HepG2 (cell line): ENCODE data around the gene RFTN1. TPM values are rescaled to one million over a fixed set of nuclear protein-coding genes. Genes with fewer than 3 reads are reported as not detected.

Experiments
- ATAC-seq: fragments of 200-7000 bp; cut with Tn5 transposase; 3 replicates; pipeline ENCODE4 v1.9.1; 2020; ENCODE audit warnings: mild to moderate bottlenecking, moderate library complexity
- BruUV-seq: library from RNA; stranded (reverse); fragments of 400-500 nt; replicated peaks from 2 replicates; lab custom pipeline; 2021; lab: Mats Ljungman, UMichigan
- CTCF ChIA-PET: fragments of 300-600 bp; formaldehyde crosslinking; extraction: SDS; loops from one replicate; lab custom pipeline; 2021; ENCODE audit warnings: low total read pairs, inconsistent platforms, low intra/inter-chr PET ratio; lab: Yijun Ruan, JAX
- POLR2A ChIA-PET: fragments of 350-600 bp; sonication (Branson Sonifier 250); formaldehyde crosslinking; loops from one replicate; lab custom pipeline; 2020; ENCODE audit warnings: antibody characterized with exemption, inconsistent platforms; lab: Yijun Ruan, JAX
- DNase-seq: peaks from one replicate; pipeline ENCODE4 v3.0.0-alpha.2; 2015; ENCODE audit warnings: low spot score
- FAIRE-seq: peaks from 3 replicates; lab custom pipeline; 2011; peaks lifted over from hg19 to GRCh38; lab: Jason Lieb, UNC
- H2AFZ ChIP-seq: one replicate; pipeline ENCODE4 v1.6.1; 2011; ENCODE audit warnings: low read length, inconsistent platforms
- H3K27ac ChIP-seq: fragments of 300-600 bp; 3 replicates; pipeline ENCODE4 v1.8.0; 2011; ENCODE audit warnings: mixed run types, mild to moderate bottlenecking, mixed read lengths, low read length, inconsistent platforms; ENCODE audit not compliant: insufficient read depth; ENCODE audit errors: extremely low read length
- H3K27me3 ChIP-seq, 2 experiments: fragments of 200-600 bp in 1 of 2; 2 replicates in 1 of 2; 3 replicates in 1 of 2; pipeline versions ENCODE4 v1.6.0 to v1.8.0; 2011; ENCODE audit warnings: low read length in 2 of 2, mild to moderate bottlenecking in 2 of 2, moderate library complexity in 2 of 2, inconsistent platforms in 1 of 2; ENCODE audit not compliant: insufficient read depth in 2 of 2, control insufficient read depth in 1 of 2
- H3K36me3 ChIP-seq, 2 experiments: fragments of 200-600 bp in 1 of 2; replicated peaks in 1 of 2; 2 replicates in 1 of 2; 3 replicates in 1 of 2; pipeline versions ENCODE4 v1.5.1 to v1.8.0; 2011; ENCODE audit warnings: low read length in 2 of 2, inconsistent platforms in 1 of 2; ENCODE audit not compliant: insufficient read depth in 2 of 2, control insufficient read depth in 1 of 2
- H3K4me1 ChIP-seq: 2 replicates; pipeline ENCODE4 v1.5.1; 2012; ENCODE audit warnings: low read length, inconsistent platforms; ENCODE audit not compliant: insufficient read depth
- H3K4me2 ChIP-seq: 2 replicates; pipeline ENCODE4 v1.6.0; 2011; ENCODE audit warnings: low read depth, low read length, inconsistent platforms
- H3K4me3 ChIP-seq, 3 experiments: fragments of 200-600 bp in 1 of 3; sonication (generic), shearing (Covaris generic) in 1 of 3; replicated peaks in 1 of 3; 2 replicates each; pipeline ENCODE4 v1.5.1; 2011 to 2016; ENCODE audit warnings: low read length in 3 of 3, inconsistent platforms in 2 of 3, low read depth in 2 of 3, mild to moderate bottlenecking in 2 of 3, control low read depth in 1 of 3, mixed read lengths in 1 of 3; ENCODE audit not compliant: insufficient read depth in 1 of 3
- H3K79me2 ChIP-seq: one replicate; pipeline ENCODE4 v1.6.1; 2011; ENCODE audit warnings: low read length, inconsistent platforms; ENCODE audit not compliant: insufficient read depth
- H3K9ac ChIP-seq: 2 replicates; pipeline ENCODE4 v1.6.0; 2011; ENCODE audit warnings: mild to moderate bottlenecking, low read depth, low read length, inconsistent platforms; ENCODE audit not compliant: insufficient read depth
- H3K9me3 ChIP-seq: 2 replicates; pipeline ENCODE4 v1.5.1; 2012; ENCODE audit warnings: mild to moderate bottlenecking, low read length
- H4K20me1 ChIP-seq: 2 replicates; pipeline ENCODE4 v1.6.0; 2011; ENCODE audit warnings: inconsistent platforms, mild to moderate bottlenecking, low read length, moderate library complexity; ENCODE audit not compliant: insufficient read depth
- ATF6 ChIP-seq: sonication (generic); formaldehyde crosslinking; conservative IDR thresholded peaks from 2 replicates; pipeline ENCODE4 v1.4.0; 2020; ENCODE audit warnings: missing genetic modification reagents
- FOXO1 ChIP-seq: sonication (generic); formaldehyde crosslinking; IDR thresholded peaks from 2 replicates; pipeline ENCODE4 v1.4.0; 2020; ENCODE audit warnings: missing genetic modification reagents
- MED1 ChIP-seq: sonication (generic); formaldehyde crosslinking; IDR thresholded peaks from 2 replicates; pipeline ENCODE4 v1.4.0; 2020; ENCODE audit warnings: missing genetic modification reagents
- MIXL1 ChIP-seq: IDR thresholded peaks from 2 replicates; pipeline ENCODE4 v1.6.1; 2016
- USF2 ChIP-seq, 2 experiments: sonication (generic) in 1 of 2; formaldehyde crosslinking in 1 of 2; IDR thresholded peaks; 2 replicates each; pipeline versions ENCODE4 v1.5.1 to v1.6.1; 2011 to 2020; ENCODE audit warnings: borderline replicate concordance in 1 of 2, low read depth in 1 of 2, low read length in 1 of 2, mild to moderate bottlenecking in 1 of 2, missing genetic modification reagents in 1 of 2, moderate library complexity in 1 of 2
- ZBED4 ChIP-seq: sonication (generic); formaldehyde crosslinking; IDR thresholded peaks from 2 replicates; pipeline ENCODE4 v1.4.0; 2020; ENCODE audit warnings: missing genetic modification reagents, borderline replicate concordance
- ZBTB37 ChIP-seq: sonication (generic); formaldehyde crosslinking; IDR thresholded peaks from 2 replicates; pipeline ENCODE4 v1.4.0; 2020; ENCODE audit warnings: mild to moderate bottlenecking, missing genetic modification reagents
- ZFP41 ChIP-seq: sonication (generic); formaldehyde crosslinking; IDR thresholded peaks from 2 replicates; pipeline ENCODE4 v1.4.0; 2020; ENCODE audit warnings: mild to moderate bottlenecking, missing genetic modification reagents, borderline replicate concordance
- ZMAT3 ChIP-seq: sonication (generic); formaldehyde crosslinking; conservative IDR thresholded peaks from 2 replicates; pipeline ENCODE4 v1.7.0; 2021; ENCODE audit warnings: missing genetic modification reagents
- ZMYM4 ChIP-seq: sonication (generic); formaldehyde crosslinking; IDR thresholded peaks from 2 replicates; pipeline ENCODE4 v1.8.1; 2023; ENCODE audit warnings: mild to moderate bottlenecking, missing genetic modification reagents
- ZNF180 ChIP-seq: sonication (generic); formaldehyde crosslinking; IDR thresholded peaks from 2 replicates; pipeline ENCODE4 v1.4.0; 2020; ENCODE audit warnings: low read depth, missing genetic modification reagents, borderline replicate concordance
- ZNF282 ChIP-seq: fragments of 450-650 bp; IDR thresholded peaks from 2 replicates; pipeline ENCODE4 v1.6.1; 2018; ENCODE audit not compliant: partially characterized antibody
- ZNF598 ChIP-seq: sonication (generic); formaldehyde crosslinking; IDR thresholded peaks from 2 replicates; pipeline ENCODE4 v1.5.1; 2020; ENCODE audit warnings: mild to moderate bottlenecking, missing genetic modification reagents, borderline replicate concordance
- WGBS: methylation state at CpG from one replicate; pipeline ENCODE4 v1.1.6; 2017; ENCODE audit warnings: low lambda C conversion rate; 5-methylcytosine and 5-hydroxymethylcytosine counted together
- in situ Hi-C: cut with HindIII; loops from 2 replicates; pipeline ENCODE4 v1.10.0; 2017; ENCODE audit warnings: low pct_unique_long_range_greater_than_20kb; ENCODE audit not compliant: extremely low pct_ligation_motif_present
- intact Hi-C: fragments of 100-400 bp; cut with micrococcal nuclease; formaldehyde crosslinking; loops from one replicate; pipeline ENCODE4 v1.10.0; 2022; ENCODE audit not compliant: unreplicated experiment
- polyA plus RNA-seq, 8 experiments: library from polyadenylated mRNA; depleted of rRNA in 3 of 8; stranded (reverse) in 7 of 8; unstranded in 1 of 8; fragments of >200 nt; fragmentation: Illumina TruSeq in 4 of 8; extraction: Trizol in 4 of 8; gene quantifications; 2 replicates each; pipeline versions ENCODE4 v1.2.1 to v1.2.3, GENCODE V29; 2011 to 2016; ENCODE audit warnings: low read depth in 4 of 8, missing spikeins in 1 of 8, mixed read lengths in 1 of 8; ENCODE audit not compliant: insufficient read depth in 1 of 8
- total RNA-seq, 5 experiments: library from RNA; depleted of rRNA; stranded (reverse); fragments of >200 nt; fragmentation: Illumina TruSeq; extraction: Trizol; gene quantifications; 2 replicates each; pipeline ENCODE4 v1.2.3, GENCODE V29; 2016; ENCODE audit warnings: low read depth in 1 of 5
- TF ChIP-seq, protein P1 (sequence below): sonication (generic); IDR thresholded peaks from 2 replicates; pipeline ENCODE4 v1.6.1; 2016; ENCODE audit warnings: low read depth, borderline replicate concordance

Gene RFTN1
- total and polyA plus RNA-seq, 2 of the 13 experiments (the other 11 are each of a cell fraction or from before 2014, with no cell fraction given): not detected

DNA sequence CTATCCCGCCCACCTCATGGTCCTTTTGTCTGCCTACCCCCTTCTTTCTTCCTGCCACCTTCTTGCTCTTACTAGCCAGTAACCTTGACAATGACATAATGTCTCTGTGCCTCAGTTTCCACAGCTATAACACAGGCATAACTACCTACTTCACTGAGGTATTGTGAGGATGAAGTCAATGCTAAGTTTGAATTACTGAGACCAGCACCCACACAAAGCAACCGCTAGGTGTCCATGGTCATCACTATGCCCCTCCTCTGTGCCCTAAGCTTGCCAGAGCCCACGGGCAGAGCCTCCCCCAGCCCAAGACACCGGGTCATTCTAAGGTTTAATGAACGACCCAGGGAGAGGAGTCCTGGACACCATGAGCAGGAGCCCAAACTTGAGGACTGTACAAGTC is 146.9 kb downstream of the RFTN1 start:
- in situ Hi-C loops (no loop called here), intact Hi-C loops (no loop called here)
- Histone ChIP-seq H3K4me2 (no peak overlapping the region), H3K9ac (no peak overlapping the region), H3K9me3 (no peaks in the 10 kb centered on the region), H3K4me3 (no peak overlapping the region), H4K20me1 (no peaks in the 10 kb centered on the region), H2AFZ (no peak overlapping the region), H3K4me1 (no peaks in the 10 kb centered on the region), H3K27me3 (no peaks in the 10 kb centered on the region), H3K27ac (no peak overlapping the region), H3K36me3 (no peaks in the 10 kb centered on the region), H3K79me2 (no peaks in the 10 kb centered on the region)
- no peak for ATAC-seq
- no peak for FAIRE-seq
- no peak for DNase-seq
- CTCF ChIA-PET: no interaction called here
- no TSS peak for BruUV-seq
- 96% methylated on average over 5 of the region's 5 CpGs for WGBS
- POLR2A ChIA-PET: no interaction called here
- TF ChIP-seq, protein P1, sequence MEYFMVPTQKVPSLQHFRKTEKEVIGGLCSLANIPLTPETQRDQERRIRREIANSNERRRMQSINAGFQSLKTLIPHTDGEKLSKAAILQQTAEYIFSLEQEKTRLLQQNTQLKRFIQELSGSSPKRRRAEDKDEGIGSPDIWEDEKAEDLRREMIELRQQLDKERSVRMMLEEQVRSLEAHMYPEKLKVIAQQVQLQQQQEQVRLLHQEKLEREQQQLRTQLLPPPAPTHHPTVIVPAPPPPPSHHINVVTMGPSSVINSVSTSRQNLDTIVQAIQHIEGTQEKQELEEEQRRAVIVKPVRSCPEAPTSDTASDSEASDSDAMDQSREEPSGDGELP: no peak
- no peak for TF ChIP-seq ZNF282
- TF ChIP-seq ZBED4 (CRISPR knock-in tag): no peak
- no peak for TF ChIP-seq ZMYM4 (CRISPR knock-in tag)
- no peak for TF ChIP-seq MIXL1 (CRISPR knock-in tag)
- TF ChIP-seq ZNF180 (CRISPR knock-in tag): no peak
- TF ChIP-seq ATF6 (CRISPR knock-in tag): no peak
- TF ChIP-seq ZMAT3 (CRISPR knock-in tag): no peak
- no peak for TF ChIP-seq MED1 (CRISPR knock-in tag)
- TF ChIP-seq ZFP41 (CRISPR knock-in tag): no peak
- TF ChIP-seq ZBTB37 (CRISPR knock-in tag): no peak
- no peak for TF ChIP-seq USF2 (IDR thresholded peaks at IDR 0.05; ENCODE audit: low read depth, low read length)
- no peak for TF ChIP-seq USF2 (CRISPR knock-in tag; IDR thresholded peaks at IDR 0.05; ENCODE audit: borderline replicate concordance)
- TF ChIP-seq ZNF598: no peak
- TF ChIP-seq FOXO1 (CRISPR knock-in tag): no peak
